GM21619 (cell line): Measurements from ENCODE around the gene KIF18B.

Source experiments
- ATAC-seq: cut with Tn5 transposase; IDR thresholded peaks from one replicate; pipeline ENCODE4 v1.9.1; 2021; ENCODE audit not compliant: unreplicated experiment

KIF18B gene

DNA sequence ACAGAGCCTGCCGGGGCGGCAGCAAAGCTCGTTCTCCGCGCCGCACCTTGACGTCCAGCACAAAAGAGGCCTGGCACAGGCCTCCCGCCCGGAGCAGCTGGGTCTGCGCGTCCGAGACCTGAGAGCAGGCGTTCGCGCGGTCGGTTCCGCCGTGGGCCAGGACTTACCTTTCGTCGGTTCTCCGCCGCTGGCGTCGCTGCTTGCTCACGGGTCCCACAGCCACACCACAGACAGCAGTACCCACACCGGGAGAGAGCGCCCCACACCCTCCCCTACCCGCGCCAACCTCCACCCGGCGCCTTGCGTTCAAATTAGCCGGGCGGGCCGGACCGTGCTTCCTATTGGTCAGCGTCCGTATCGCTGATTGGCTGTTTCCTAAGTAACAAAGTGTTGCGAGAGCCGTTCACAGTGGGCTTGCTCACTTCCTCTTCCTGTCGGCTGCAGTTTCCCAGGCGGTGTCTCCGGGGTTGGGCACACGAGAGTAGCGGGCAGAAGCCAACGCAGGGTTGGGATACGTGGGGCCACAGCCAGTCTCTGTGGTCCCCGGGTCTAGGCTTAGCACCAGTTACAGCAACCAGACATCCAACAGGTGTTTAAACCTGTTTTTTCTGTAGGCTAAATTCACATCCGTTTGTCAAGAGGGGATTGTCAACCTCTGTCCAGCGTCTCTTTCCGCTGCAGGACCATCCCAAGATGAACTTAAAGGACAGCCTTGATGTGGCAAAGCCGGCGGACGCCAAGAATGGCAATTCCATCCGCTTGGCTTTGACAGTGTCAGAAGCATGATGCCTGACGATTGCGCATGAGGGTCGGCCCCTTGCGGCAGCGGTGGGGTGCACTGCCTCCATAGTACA, at the start of gene KIF18B:
KIF18B (minus strand) TSS at position 313 of the 854 bp plus-strand sequence. CDS start 11,429 bp downstream, outside the sequence.
- ATAC-seq = peak; percentile 86

DNA sequence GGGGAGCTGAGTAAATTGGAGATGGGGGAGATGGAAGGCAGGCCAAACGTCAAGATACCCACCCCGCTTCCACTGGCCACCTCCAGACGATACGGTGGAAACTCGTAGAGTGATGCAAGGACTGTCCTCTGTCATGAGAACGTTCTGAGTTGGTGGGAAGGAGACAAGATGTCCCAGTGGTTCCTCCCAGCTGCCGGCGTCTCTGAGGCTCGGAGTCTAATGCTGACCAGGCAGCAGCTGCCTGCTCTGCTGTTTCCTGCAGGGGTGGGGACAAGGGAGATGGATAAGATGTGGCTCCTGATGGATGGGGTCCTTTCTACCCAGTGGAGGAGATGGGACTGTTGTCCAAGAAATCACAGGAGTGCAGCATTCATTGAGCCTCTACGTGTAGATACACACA, 48.7 kb upstream of the KIF18B start:
- no peak for ATAC-seq

- no peak for ATAC-seq
These were observed 47.9 kb upstream of the KIF18B start for GRCh38 chr17:44995436-44996001.

DNA sequence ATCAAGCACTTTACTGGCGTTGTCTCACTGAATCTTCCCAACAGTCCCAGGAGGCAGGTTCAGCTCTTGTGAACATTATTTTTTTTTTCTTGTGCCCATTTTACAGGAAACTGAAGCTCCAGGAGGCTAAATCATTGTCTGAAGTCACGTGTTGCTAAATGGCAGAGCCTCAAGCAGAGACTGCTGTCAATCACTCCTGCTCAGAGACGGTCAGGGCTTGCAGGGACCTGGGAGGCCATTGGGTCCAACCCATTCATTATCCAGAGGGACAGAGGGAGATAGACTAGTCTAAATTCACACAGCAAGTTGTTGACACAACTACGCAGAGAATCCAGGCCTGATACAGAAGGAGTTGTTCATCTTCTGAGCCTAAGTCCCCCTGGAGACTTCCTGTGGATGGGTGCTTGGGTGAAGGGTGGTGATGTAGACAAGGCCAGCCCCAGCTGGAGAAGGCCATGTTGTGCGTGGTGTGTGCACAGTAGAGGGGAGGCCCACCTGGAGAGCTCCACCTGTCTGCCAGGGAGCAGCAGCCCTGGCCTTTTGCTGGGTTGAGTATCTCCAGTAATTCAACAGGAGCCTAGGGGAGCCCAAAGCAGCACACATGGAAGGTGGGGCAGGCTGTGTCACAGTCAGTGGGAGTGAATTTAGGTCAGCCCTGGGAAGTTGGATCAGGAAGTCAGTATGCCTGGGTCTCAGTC, 44.8 kb upstream of the KIF18B start:
- no peak for ATAC-seq

DNA sequence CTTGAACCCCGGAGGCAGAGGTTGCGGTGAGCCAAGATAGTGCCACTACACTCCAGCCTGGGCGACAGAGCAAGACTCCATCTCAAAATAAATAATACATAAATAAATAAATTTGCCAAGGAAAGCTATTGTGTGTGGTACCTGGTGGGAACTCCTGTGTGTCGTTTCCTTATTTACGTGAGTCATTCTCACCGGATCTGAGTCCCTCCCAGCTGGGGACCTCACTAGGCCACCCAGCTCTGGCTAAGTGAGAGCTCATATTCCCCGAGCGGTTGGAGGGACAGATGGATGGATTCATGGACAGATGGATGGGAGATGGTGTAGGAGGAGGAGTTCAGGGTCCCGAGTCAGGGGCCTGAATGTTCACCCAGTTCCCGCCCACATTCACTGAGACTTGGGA, 43.4 kb upstream of the KIF18B start:
- no peak for ATAC-seq

DNA sequence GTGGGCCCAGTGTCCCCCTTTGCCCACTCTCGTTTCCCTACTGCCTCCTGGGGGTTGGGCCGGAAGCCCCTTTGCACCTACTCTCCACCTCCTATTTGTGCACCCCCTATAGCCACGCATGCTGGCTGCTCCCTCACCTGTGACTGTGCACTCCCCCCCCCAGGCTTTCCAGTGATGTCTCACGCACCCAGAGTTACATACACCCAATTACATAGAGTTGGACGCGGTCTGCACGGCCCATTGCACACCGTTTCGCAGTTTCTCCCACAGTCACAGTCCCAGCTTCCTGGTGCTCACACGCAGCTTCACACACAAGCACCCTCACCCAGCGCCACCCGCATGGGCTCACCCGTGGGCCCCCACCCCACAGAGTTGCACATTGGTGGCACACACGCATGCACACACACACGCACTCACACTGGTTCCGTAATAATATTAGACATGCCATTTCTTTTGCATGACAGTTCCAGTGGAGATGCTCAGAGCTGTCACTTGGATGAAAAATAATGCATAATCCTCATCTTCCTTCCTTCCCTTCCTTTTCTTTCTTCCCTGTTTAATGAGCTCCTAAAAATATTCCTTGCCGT, 42.1 kb upstream of the KIF18B start:
- no peak for ATAC-seq

- ATAC-seq = no peak
These were observed 40.7 kb upstream of the KIF18B start for GRCh38 chr17:44988044-44988942.

DNA sequence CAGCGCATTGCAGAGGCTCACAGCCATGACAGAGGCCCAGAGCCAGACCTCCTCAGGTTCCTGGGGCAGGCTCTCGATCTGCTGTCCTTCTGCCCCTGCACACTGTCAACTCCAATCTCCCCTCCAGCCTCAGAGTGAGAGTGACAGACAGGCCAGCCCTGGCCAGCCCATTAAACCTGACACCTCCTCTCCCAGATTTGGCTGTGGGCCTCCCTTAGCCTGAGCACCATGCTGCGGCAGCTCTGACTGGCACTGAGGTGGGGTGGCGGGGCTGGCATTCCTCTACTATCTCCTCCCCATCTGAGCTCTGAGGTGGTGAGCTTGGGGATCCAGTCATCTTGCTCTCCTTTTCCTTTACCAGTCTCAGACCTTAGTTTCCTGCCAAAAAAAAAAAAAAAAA, 36.0 kb upstream of the KIF18B start:
- no peak for ATAC-seq

GRCh38 chr17:44982113-44982702, 34.6 kb upstream of the KIF18B start:
- ATAC-seq = no peak

GRCh38 chr17:44981221-44981968, 33.8 kb upstream of the KIF18B start:
- ATAC-seq = no peak

- no peak for ATAC-seq
These were observed 31.9 kb upstream of the KIF18B start for GRCh38 chr17:44979426-44979995.

DNA sequence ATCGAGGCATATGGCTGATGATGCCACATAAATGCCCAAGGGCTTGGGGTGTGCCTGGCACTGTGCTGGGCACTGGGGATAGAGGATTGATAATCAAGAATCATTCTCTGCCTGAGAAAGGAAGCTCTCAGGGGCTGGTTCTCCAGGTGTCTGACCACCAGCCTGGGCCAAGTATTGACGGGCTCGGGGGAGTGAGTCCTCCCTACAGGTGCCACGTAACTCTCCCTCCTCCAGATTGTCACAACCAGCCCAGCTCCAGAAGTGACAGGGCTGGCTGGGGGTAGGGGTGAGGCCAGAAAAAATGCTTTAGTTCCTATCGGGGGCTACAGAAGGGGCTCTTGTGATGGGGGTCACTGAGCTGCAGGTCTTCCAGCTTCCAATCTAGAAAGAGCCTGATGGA, 31.2 kb upstream of the KIF18B start:
- ATAC-seq = no peak

- no peak for ATAC-seq
These were observed 30.4 kb upstream of the KIF18B start for GRCh38 chr17:44977814-44978550.

DNA sequence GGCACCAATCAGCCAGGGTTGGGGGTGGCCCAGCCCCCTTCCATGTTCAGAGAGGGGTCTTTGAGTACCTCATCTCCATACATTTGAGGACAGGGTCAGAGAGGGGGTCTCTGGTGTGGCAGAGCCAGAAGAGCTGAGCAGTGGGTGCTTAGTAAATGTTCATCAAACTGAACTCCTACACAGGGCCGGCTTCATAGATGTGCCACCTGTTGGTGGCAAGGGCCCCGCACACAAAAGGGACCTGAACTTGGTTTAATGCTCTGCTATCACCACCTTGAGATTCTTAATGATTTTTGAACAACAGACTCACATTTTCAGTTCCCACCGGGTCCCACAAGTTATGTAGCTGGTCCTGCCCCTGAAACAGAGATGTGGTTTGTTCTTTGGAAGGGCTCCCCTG, 29.5 kb upstream of the KIF18B start:
- no peak for ATAC-seq

DNA sequence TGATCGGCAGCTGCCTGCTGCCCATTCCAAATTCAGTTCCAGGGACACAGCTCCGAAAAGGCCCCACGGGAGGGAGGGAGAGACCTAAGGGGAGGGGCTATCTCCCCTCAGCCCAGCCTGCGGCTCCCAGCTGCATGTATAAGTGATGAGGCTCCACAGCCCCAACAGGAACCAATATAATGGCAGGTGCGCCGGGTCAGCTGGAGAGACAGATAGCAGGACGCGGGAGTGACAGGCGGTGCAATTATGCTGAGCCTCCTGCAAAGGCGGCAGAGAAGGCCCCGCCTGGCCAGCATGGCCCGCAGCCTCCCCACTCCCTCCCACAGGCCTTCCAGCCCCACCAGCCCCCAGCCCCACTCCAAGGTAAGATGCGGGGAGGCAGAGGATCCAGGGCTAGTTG, 28.6 kb upstream of the KIF18B start:
- no peak for ATAC-seq

DNA sequence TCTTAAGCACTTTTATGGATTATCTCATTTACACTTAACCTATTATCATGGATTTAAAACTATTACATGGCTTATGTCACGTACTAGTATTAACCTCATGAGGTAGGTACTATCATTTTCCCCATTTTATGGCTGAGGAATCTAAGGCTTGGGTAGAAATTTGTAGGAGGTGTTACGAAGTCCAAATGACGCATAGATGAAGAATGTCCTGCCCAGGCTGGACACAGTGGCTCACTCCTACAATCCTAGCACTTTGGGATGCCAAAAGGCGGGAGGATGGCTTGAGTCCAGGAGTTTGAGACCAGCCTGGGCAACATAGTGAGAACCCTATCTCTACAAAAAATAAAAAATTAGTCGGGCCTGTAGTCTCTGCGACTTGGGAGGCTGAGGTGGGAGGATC, 25.4 kb upstream of the KIF18B start:
- no peak for ATAC-seq

DNA sequence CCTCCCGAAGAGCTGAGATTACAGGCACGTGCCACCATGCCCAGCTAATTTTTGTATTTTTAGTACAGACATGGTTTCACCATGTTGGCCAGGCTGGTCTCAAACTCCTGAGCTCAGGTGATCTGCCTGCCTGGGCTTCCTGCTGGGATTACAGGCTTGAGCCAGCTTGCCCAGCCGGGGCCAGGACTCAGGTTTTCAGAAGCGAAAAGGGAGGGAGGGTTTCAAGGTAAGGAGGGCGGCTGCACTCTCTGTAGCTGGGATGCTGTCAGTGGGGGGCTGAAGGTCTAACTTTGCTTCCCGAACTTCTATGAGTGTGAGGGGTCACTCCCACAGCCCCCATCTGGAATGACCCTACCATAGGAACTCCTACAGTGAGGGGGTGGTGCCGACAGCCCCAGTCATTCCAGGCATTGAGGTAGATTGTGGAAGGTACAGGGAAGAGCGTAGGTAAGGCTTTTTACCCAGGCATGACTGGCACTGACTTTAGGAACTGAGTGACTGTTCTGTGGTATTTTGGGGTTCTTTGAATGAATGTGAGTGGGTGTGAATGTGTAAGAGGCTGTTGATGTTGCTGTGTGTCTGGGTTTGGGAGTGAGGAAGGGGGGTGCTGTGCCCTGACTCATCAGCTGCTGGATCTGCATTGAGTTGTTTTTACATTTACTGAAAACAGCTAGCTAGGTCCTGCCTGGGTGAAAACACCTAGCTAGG, 24.4 kb upstream of the KIF18B start:
- ATAC-seq = no peak
